Spleen (tissue), 7 donors: ENCODE data around the gene TAS2R10.

Experiments used
- POLR2A ChIP-seq, 3 donors: fragments of 450-650 bp; IDR thresholded peaks; one replicate each; pipeline ENCODE4 v1.5.1; 2017; ENCODE audit warnings: antibody characterized with exemption in 3 of 3, mild to moderate bottlenecking in 1 of 3
- POLR2AphosphoS5 ChIP-seq, 3 donors: sonication (generic); formaldehyde crosslinking; IDR thresholded peaks; one replicate each; pipeline ENCODE4 v1.5.1; 2017; ENCODE audit warnings: antibody characterized with exemption in 3 of 3
- TF ChIP-seq, protein P1 (sequence below), 11 experiments: fragments of 200-600 bp in 7 of 11; fragments of 450-650 bp in 4 of 11; sonication (generic) in 4 of 11; IDR thresholded peaks in 8 of 11; conservative IDR thresholded peaks in 3 of 11; 1 replicate in 7 of 11; 2 replicates in 4 of 11; pipeline versions ENCODE4 v1.4.0 to v1.8.0; 2016 to 2021; ENCODE audit warnings: antibody characterized with exemption in 11 of 11, inconsistent platforms in 4 of 11, mild to moderate bottlenecking in 1 of 11
- donor health status: DM: no; HTN: no; CAD: no; lungs with moderate emphysema.
- donor health status: DM: no; HTN: no; CAD: no.
- donor health status: DM: no; HTN: no; CAD: no.

DNA sequence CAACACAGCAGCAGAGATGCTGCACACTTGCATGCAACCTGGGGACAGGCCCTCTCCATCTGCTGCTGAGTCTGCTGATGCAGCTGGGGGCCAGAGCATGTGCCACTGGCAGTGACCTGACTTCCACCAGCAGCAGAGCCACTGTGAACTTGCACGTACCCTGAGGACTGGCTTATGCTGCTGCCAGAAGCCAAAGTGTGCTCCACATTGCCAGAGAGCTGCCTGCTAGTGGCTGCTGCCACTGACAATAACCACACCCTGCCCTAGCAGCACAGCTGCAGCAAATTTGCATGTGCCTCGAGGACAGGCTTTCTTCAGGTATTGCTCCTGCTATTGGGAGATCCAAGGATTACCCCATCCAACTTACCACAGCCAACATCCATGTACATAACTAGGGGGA lies 27.6 kb upstream of the TAS2R10 start:
- TF ChIP-seq, protein P1, sequence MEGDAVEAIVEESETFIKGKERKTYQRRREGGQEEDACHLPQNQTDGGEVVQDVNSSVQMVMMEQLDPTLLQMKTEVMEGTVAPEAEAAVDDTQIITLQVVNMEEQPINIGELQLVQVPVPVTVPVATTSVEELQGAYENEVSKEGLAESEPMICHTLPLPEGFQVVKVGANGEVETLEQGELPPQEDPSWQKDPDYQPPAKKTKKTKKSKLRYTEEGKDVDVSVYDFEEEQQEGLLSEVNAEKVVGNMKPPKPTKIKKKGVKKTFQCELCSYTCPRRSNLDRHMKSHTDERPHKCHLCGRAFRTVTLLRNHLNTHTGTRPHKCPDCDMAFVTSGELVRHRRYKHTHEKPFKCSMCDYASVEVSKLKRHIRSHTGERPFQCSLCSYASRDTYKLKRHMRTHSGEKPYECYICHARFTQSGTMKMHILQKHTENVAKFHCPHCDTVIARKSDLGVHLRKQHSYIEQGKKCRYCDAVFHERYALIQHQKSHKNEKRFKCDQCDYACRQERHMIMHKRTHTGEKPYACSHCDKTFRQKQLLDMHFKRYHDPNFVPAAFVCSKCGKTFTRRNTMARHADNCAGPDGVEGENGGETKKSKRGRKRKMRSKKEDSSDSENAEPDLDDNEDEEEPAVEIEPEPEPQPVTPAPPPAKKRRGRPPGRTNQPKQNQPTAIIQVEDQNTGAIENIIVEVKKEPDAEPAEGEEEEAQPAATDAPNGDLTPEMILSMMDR (IDR thresholded peaks at IDR 0.05 in 8 of 11, conservative IDR thresholded peaks at IDR 0.05 in 3 of 11): no peak
- TF ChIP-seq POLR2AphosphoS5 (IDR thresholded peaks at IDR 0.05) (no peak), POLR2A (IDR thresholded peaks at IDR 0.05) (no peak)
